Breast epithelium (tissue), 4 donors: ENCODE data around the gene LIMCH1. TPM values are rescaled to one million over a fixed set of nuclear protein-coding genes. Genes with fewer than 3 reads are reported as not detected.
A peak's percentile ranks its signal among the peaks of the same experiment; 100 is the strongest.

ENCODE experiments used
- DNase-seq, 2 donors: peaks; one replicate each; pipeline ENCODE4 v3.0.0-alpha.2; 2019; ENCODE audit warnings: low spot score in 2 of 2
- H3K27ac ChIP-seq, 2 donors: fragments of 200-600 bp; sonication (generic) in 1 of 2; one replicate each; pipeline ENCODE4 v1.5.1; 2016 to 2019; ENCODE audit warnings: mild to moderate bottlenecking in 1 of 2
- H3K27me3 ChIP-seq, 2 donors: fragments of 200-600 bp; sonication (generic) in 1 of 2; one replicate each; pipeline versions ENCODE4 v1.5.1 to v1.6.0; 2017 to 2019; ENCODE audit warnings: control low read depth in 1 of 2, mild to moderate bottlenecking in 1 of 2
- H3K36me3 ChIP-seq: fragments of 200-600 bp; one replicate; pipeline ENCODE4 v1.5.1; 2019
- H3K4me1 ChIP-seq, 2 donors: fragments of 200-600 bp; sonication (generic); one replicate each; pipeline ENCODE4 v1.5.1; 2016 to 2019; ENCODE audit warnings: control low read depth in 1 of 2
- H3K4me3 ChIP-seq, 3 donors: fragments of 200-600 bp; sonication (generic); 1 replicate in 2 of 3; 2 replicates in 1 of 3; pipeline ENCODE4 v1.5.1; 2016 to 2019; ENCODE audit warnings: mild to moderate bottlenecking in 3 of 3, moderate library complexity in 2 of 3
- H3K9me3 ChIP-seq, 2 donors: fragments of 200-600 bp; sonication (generic) in 1 of 2; one replicate each; pipeline ENCODE4 v1.5.1; 2016 to 2019; ENCODE audit warnings: control low read depth in 1 of 2
- POLR2A ChIP-seq: fragments of 450-650 bp; IDR thresholded peaks from one replicate; pipeline ENCODE4 v1.6.1; 2016; ENCODE audit warnings: antibody characterized with exemption, mild to moderate bottlenecking, moderate library complexity
- POLR2AphosphoS5 ChIP-seq, 3 donors: sonication (generic); formaldehyde crosslinking; IDR thresholded peaks; one replicate each; pipeline ENCODE4 v1.6.1; 2017; ENCODE audit warnings: antibody characterized with exemption in 3 of 3
- intact Hi-C: fragments of 100-400 bp; cut with DNase I; formaldehyde crosslinking; loops from one replicate; pipeline ENCODE4 v1.15.1; 2023; ENCODE audit warnings: low total_unique reads
- total RNA-seq, 3 donors: library from RNA; depleted of rRNA; stranded (reverse); fragments of >200 nt; gene quantifications; one replicate each; pipeline ENCODE4 v1.1.0, GENCODE V29; 2016
- TF ChIP-seq, protein P1 (sequence below), 3 donors: fragments of 450-650 bp; IDR thresholded peaks; one replicate each; pipeline ENCODE4 v1.5.1; 2016 to 2017; ENCODE audit warnings: antibody characterized with exemption in 3 of 3, mild to moderate bottlenecking in 3 of 3, moderate library complexity in 3 of 3

LIMCH1 gene
- total RNA-seq, 3 donors from 2014 or later, result 34.6 to 72.2 (median 71.8) TPM

DNA sequence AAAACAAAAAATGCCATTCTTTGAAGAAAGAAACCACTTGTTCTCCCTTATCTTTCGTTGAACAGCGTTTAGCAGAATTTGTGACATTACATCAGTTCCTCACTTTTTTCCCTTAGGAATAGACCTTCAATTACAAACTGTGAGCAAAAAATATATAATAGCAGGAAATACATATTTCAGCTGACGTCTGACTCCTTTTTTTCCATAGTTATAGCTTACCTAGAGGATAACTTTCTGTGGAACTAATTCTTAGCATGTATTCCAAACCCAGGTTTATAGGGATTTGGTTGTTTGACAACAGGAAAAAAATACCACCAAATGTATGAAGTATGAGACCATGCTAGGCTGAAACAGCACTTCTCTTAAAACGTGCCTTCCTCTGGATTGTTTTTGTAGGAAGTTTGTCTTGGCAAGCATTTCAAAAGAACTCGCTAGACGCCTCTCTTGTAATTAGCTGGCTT lies 2.0 kb upstream of the LIMCH1 start:
- H3K4me3 ChIP-seq, result no peak overlapping the region
- intact Hi-C loops, result no loop called here
- H3K27me3 ChIP-seq, result no peaks in the 10 kb centered on the region
- no peaks in the 10 kb centered on the region for H3K36me3 ChIP-seq
- DNase-seq, result no peak
- TF ChIP-seq POLR2A (no peak), POLR2AphosphoS5 (IDR thresholded peaks at IDR 0.05) (no peak)
- TF ChIP-seq, protein P1, sequence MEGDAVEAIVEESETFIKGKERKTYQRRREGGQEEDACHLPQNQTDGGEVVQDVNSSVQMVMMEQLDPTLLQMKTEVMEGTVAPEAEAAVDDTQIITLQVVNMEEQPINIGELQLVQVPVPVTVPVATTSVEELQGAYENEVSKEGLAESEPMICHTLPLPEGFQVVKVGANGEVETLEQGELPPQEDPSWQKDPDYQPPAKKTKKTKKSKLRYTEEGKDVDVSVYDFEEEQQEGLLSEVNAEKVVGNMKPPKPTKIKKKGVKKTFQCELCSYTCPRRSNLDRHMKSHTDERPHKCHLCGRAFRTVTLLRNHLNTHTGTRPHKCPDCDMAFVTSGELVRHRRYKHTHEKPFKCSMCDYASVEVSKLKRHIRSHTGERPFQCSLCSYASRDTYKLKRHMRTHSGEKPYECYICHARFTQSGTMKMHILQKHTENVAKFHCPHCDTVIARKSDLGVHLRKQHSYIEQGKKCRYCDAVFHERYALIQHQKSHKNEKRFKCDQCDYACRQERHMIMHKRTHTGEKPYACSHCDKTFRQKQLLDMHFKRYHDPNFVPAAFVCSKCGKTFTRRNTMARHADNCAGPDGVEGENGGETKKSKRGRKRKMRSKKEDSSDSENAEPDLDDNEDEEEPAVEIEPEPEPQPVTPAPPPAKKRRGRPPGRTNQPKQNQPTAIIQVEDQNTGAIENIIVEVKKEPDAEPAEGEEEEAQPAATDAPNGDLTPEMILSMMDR (IDR thresholded peaks at IDR 0.05), result no peak
- no peaks in the 10 kb centered on the region for H3K9me3 ChIP-seq
- peaks cover 0 to 11% of the 10 kb centered on the region in 2 donors for H3K4me1 ChIP-seq
- no peak overlapping the region for H3K27ac ChIP-seq

DNA sequence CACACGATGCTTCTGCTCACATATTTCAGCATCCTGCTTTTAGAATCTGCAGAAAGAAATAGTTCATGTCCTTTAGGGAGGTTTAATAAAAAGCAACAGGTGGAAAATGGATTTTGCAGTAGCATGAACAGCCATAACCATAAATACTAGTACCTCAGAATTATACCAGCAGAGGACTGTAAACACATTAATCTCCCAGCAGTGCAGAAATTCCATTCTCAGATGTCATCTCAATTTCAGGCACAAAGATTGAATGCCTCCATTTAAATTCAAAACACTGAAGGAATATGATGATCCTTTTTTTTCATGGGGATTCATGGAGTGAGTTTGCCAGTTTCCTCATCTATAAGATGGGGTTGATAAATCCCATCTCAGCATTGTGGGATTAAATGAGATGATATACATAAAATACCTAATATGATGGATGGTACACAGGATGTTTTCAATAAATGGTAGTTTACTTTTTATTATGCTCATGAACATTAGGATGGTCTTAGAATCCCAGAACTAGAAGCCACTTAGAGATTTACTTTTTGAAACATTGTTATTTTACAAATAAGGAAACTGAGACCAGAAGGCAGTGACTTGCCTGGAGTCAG lies 566 bp upstream of the LIMCH1 start:
- no peaks in the 10 kb centered on the region for H3K9me3 ChIP-seq
- no peaks in the 10 kb centered on the region for H3K36me3 ChIP-seq
- H3K4me1 ChIP-seq, result peaks cover 0 to 11% of the 10 kb centered on the region in 2 donors
- intact Hi-C loops, result no loop called here
- no peak for TF ChIP-seq POLR2AphosphoS5 (IDR thresholded peaks at IDR 0.05)
- no peak for TF ChIP-seq POLR2A
- TF ChIP-seq, protein P1 (IDR thresholded peaks at IDR 0.05), result no peak
- no peak for DNase-seq
- H3K27ac ChIP-seq, result no peak overlapping the region
- H3K27me3 ChIP-seq, result no peaks in the 10 kb centered on the region
- no peak overlapping the region for H3K4me3 ChIP-seq

DNA sequence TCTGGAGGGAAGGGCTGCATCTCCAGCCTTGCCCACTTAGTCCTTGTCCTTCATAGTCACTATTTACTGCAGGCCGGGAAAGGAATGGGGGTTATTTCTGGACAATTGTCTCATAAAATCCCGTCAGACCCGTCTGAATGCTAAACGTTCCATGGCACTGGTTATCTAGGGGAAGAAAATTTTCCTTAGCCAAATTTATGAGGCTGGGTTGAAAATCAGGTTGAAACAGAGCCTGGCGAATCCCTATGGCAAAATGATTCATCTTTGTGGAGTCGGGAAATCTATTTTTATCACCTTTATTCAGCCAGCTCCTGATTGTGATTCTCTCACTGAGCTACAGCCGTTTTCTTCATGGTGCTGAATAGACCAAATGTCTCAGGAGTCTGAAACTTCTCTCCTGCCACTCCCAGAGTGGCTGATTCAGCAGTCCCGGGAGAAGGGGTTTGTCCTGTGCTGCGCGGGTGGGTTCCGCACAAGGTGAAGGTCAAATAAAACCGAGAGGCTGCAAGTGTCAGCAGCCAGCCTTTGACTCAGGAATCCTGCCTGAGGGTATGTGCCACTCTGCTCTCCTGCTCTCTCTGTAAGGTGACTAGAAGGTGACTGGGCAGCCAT lies 1.0 kb downstream of the LIMCH1 start:
- H3K4me1 ChIP-seq, result peaks cover 0 to 11% of the 10 kb centered on the region in 2 donors
- intact Hi-C loops, result no loop called here
- no peaks in the 10 kb centered on the region for H3K36me3 ChIP-seq
- peak overlapping the region; percentile 3 to 17 (median 12) for H3K4me3 ChIP-seq
- no peak for DNase-seq
- peak overlapping the region; percentile 62 to 71 for H3K27ac ChIP-seq
- no peaks in the 10 kb centered on the region for H3K9me3 ChIP-seq
- TF ChIP-seq POLR2AphosphoS5 (IDR thresholded peaks at IDR 0.05) (no peak), POLR2A (no peak)
- TF ChIP-seq, protein P1 (IDR thresholded peaks at IDR 0.05), result no peak
- no peaks in the 10 kb centered on the region for H3K27me3 ChIP-seq

DNA sequence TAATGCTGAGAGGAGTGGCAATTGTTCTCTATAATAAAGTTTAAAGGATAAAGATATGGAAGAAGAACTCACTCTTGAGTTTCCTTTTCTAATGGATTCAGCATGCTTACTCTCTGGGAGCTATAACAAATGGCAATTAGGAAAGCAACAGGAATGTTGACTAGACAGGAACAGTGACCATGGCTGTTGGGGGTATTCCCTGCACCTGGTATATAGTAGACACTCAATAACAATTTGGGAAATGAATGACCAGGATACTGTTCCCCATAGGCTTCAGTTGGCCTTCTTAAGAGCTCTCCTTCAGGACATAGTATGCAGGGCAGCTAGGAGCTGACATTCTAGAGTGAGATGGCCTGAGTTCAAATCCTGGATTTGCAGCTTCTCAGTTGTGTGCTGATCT lies 1.8 kb downstream of the LIMCH1 start:
- no peaks in the 10 kb centered on the region for H3K27me3 ChIP-seq
- H3K4me3 ChIP-seq, result no peak overlapping the region
- intact Hi-C loops, result no loop called here
- TF ChIP-seq POLR2AphosphoS5 (IDR thresholded peaks at IDR 0.05), result no peak
- TF ChIP-seq, protein P1 (IDR thresholded peaks at IDR 0.05), result no peak
- TF ChIP-seq POLR2A, result no peak
- no peaks in the 10 kb centered on the region for H3K36me3 ChIP-seq
- H3K27ac ChIP-seq, result peak overlapping the region in 1 of 2 donors; percentile 71
- peaks cover 0 to 11% of the 10 kb centered on the region in 2 donors for H3K4me1 ChIP-seq
- DNase-seq, result no peak
- H3K9me3 ChIP-seq, result no peaks in the 10 kb centered on the region

DNA sequence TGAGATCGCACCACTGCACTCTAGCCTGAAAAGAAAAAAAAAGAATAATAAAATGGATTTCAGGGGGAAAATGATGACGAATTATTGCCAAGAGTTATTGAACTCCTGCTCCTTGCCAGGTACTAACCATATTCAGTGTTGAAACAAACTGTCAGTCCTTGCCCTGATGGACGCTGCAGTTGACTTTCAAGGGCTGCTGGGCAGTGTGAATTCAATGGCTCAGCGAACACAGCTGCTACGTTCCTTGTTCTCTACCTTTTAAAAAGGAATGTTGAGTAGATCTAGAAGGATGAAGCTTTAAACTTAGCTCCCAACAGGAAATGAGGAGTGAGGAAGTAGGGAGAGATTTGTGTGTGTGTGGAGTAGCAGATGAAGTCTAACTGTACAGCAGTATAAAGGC lies 2.7 kb downstream of the LIMCH1 start:
- no peak for DNase-seq
- TF ChIP-seq, protein P1 (IDR thresholded peaks at IDR 0.05), result no peak
- TF ChIP-seq POLR2AphosphoS5 (IDR thresholded peaks at IDR 0.05), result no peak
- TF ChIP-seq POLR2A, result no peak
- Histone ChIP-seq H3K36me3 (no peaks in the 10 kb centered on the region), H3K9me3 (no peaks in the 10 kb centered on the region), H3K4me3 (no peak overlapping the region), H3K27ac (no peak overlapping the region), H3K27me3 (no peaks in the 10 kb centered on the region), H3K4me1 (peaks cover 0 to 11% of the 10 kb centered on the region in 2 donors)
- intact Hi-C loops, result no loop called here
